ENCODE data around the gene IL1RAPL1.

IL1RAPL1 gene

DNA sequence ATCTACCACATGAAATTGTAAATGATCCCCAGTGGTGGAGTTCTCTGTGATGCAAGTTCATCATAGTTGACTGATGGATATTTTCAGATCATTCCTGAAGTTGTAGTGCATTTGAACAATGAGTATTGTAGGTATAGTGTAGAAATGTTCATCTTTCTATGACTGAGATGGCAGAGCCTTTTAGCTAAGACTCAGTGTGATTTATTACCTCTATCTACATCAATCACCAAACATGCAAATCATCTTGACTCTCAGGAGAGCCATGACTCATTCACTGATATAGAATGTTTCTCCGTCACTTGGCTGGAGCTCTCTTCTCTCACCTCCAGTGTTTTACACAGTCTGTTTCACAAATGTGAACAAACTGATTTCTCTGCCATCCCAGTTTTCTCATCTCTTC lies 392.6 kb downstream of the IL1RAPL1 start:
- no peak for DNase-seq (ENCODE audit: low spot score)

DNA sequence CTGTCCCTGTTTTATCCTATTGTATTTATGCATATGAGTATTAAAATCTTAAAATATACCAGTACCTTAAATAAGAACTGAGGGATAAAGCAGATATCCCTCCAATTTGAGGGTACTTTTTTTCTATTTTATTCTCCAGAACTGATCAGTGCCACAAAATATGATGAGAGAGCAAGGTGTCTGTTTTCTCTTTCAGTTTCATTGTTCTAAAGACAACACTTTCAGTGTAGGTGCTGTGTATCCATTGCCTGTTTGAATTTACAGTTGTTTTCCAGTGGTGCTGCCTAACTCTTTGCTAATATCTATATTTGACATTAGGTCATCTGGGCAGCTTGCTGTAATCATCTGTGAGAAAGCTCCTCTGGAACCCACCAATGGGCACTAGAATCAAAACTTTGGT lies 394.7 kb downstream of the IL1RAPL1 start:
- DNase-seq (ENCODE audit: low spot score), result no peak

DNA sequence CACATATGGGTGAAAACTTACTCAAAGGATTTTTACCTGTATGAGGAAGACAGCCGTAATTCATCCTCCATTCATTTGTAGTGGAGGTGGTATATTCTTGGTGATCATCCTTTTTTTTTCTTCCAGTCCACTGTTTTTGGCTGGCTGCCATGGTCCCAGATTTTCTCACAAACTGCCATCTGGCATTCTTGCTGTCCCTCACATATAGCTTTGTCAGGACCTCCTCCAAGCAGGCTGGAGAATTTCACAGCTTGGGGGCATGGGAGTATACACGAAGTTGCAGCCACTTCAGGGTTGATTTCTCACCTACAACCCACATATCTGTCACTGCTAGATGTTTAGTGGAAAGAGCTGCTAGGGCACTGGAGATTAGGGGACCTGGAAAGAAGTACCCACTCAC lies 401.0 kb downstream of the IL1RAPL1 start:
- DNase-seq (ENCODE audit: low spot score), result no peak

DNA sequence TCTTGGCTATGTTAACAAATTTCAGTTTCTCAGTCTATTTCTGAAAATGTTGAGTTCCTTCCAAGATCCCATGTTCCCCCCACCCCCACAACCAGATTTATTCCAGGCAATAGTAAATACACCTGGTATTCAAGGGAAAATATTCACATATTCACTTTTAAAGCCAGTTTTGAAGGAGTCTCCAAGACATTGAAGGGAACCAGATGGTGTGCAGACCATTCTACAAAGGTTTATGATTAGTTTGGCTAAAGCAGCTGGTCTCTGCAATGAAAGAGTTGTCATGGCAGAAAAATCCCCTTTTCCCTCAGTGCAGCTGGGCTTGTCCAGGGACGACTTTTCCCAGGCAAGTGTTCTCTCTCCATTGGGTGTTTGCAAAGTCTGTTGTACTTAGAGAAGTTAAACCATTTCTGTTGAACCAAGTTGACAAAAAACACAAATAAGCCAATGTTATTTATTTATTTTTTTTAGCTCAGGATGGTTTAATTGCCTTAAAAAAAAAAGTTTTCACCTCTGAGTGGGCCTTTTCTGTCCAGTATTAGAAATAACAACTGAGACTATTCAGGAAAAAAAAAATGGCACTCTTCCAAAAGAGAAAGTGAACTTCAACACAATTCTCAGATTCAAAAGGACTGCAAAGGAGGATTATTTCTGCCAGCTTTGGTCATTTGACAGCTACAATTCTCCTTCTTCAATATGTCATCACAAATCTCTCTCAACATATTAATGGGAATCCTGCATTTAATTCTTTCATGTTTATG lies 410.6 kb downstream of the IL1RAPL1 start:
- no peak for DNase-seq (ENCODE audit: low spot score)

DNA sequence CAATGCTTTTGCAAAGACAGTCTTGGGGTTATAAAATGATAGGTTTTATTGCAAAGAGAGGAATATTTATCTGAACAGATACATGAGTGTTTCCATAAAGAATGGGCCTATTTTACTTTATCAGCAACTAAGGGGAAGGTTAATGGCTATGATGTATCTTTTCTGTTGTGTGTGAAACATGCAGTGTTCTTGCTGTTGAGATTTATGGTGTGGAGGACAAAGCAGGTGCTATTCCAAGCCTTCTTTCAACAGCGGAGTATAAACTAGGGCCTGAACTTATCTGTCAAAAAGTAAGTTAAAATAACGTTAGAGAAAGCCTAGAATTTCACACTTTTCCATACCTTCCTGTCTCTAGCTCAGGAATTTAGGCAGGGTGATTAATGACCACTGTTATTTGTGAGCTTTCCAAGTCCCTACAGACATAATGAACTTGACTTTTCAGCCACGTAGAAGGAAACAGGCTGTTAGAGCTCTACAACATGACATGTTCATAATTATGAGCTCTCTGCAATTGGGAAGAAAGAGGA lies 411.4 kb downstream of the IL1RAPL1 start:
- no peak for DNase-seq (ENCODE audit: low spot score)

DNA sequence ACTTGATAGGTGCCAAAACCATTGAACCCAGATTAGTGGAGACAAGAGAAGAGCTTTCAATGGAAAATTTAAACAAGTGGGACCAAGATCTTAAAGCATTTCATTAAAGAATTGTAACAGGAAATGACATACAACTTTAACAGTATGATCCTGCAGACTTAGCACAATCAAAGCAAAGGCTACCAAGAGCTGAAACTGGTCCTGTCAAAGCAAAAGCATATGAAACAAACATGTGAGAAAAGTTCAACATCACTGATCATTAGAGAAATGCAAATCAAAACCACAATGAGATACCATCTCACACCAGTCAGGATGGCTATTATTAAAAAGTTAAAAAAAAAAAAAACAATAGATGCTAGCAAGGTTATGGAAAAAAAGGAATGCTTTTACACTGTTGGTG lies 425.6 kb downstream of the IL1RAPL1 start:
- DNase-seq (ENCODE audit: low spot score), result no peak

DNA sequence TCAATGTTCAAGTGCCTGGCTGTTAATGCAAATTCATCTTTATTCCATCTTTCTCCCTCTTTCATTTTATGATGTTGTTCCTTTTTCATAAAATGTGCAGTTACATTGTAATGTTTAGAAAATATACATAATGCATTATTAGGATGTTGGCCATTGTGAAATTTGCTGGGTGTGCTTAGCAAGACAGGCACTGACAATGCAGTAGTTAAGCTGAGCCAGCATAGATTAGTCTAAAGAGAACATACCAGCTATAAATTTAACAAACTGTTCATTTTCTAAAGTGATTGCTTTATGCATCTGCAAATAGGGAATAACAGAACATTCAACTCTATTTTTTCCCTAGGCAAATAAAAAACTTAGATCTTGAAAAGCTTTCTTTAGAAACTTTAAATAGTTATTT lies 436.0 kb downstream of the IL1RAPL1 start:
- no peak for DNase-seq (ENCODE audit: low spot score)

DNA sequence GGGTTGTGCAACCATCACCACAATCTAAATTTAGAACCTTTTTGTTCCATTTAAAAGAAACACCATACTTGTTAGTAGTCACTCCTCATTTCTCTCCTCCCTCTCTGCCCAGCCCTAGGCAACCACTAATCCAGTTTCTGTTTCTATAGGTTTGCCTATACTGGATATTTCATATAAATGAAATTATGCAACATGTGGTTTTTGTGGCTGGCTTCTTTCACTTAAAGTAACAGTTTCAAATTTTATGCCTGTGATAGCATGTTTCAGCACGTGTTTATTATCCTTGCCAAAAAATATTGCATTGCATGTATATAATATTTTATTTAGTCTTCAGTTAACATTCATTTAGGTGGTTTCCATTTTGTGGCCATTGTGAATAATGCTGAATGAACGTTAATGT lies 437.6 kb downstream of the IL1RAPL1 start:
- DNase-seq (ENCODE audit: low spot score), result no peak

DNA sequence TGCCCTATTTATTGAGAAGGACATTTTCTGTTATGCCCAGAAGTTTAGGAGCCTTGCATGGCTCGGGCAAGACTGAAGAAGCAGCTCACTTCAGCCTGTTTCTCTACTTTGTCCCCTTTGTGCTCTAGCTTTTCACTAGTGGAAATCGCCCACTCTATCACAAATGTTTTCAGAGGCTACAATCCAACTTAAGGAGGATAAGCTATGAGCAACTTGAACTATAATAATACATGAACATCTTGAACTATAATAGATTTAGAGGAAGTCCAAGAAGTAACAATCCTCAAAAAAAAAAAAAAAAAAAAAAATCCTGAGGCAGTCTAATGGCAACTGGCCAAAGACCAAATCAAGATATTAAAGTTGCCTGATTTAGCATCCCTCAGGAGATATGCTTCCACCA lies 452.3 kb downstream of the IL1RAPL1 start:
- no peak for DNase-seq (ENCODE audit: low spot score)

DNA sequence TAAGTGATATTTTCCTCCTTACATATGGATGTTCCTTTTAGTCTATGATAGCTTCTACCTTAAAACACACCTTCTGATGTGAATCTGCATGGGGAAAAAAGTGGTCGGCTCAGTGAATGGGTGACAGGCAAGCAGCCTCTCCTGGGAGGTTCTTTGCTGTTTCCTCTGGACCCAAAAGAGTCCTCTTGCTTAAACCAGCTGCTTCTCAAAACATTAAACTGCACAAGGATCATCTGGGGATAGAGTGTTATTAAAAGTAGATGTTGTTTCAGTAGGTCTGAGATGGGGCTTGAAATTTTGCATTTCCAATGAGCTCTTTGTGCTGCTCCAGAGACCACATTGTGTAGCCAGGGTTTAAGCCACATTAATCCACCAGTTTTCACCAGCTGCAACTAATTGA lies 452.9 kb downstream of the IL1RAPL1 start:
- no peak for DNase-seq (ENCODE audit: low spot score)

DNA sequence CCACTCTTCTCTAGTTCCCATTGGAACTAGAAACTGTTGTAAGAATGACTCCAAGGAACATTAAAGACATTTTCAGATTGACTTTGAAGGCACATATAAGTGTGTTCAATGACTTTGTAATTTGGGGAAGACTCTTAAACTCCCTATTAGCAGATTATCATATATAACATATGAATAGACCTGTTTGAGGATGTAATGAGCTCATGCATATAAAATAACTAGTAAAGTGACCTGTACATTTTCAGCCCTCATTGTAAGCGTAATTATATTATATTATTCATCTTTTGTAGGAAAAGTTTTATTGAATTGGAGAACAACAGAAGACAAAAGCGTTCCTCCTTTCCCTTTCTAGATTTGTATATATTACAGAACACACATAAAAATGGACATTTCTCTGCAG lies 455.1 kb downstream of the IL1RAPL1 start:
- DNase-seq (ENCODE audit: low spot score), result no peak

DNA sequence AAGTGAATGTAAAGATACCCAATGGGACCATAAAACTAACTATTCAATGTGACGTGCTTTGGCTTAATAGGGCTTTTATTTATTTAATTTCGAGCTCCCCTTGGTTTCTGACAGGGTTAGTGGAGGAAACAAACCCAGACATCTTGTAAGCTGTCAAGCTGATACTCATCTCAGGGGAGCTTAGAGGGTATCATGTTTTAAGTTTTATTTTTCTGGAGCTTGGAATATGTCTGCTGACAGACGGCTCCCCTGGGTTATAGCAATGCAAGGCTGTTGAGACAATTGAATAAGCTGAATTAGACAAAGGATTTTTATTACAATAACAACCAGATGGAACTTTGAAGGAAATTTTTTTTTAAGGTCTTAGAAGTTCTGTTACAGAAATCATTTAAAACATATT lies 456.5 kb downstream of the IL1RAPL1 start:
- no peak for DNase-seq (ENCODE audit: low spot score)

DNA sequence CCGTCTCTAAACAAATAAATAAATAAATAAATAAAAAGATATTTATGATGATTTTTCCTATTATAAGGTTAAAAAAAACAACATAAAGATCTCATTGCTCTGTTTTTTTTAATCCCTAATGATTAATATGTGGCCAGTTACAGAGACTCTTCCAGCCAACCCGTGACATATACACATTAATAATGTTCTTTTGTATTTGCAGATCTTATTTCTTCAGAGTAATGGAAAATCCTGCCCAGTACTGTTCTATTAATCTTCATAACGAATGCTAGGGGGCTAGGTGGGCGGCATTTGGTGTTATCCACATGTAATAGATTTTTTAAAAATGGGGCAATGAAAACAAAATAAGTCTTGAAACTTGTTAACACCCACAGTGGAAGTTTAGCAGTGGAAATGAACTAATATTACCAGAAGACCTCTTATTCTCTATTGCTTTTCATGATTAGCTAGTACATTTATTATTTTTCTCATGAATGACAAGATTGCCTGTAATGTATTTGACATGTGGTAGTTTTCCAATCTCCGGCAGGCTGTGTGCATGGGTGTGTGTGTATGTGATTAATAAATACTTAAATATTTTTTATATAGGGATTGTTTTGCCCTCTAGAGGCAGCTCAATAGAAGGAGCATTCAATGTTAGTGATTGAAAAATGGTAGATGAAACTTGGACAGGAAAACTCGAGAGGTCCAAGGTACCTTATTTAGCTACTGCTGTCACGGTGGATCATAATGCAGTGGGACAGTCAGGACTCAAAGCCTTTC lies 457.4 kb downstream of the IL1RAPL1 start:
- no peak for DNase-seq (ENCODE audit: low spot score)

DNA sequence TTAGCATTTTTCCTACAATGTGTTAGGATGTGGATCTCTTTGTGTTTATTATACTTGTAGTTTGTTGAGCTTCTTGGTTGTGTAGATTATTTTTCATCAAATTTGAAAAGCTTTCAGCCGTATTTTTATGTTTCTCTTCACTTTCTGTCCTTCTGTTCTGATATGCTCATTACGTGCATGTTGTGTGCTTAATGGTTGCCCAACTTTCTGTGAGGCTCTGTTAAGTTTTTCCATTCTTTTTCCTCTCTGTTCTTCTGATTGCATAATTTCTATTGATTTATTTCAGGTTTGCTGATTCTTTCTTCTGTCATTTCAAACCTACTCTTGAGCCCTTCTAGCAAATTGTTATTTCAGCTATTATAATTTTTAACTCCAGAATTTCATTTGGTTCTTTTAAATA lies 478.2 kb downstream of the IL1RAPL1 start:
- no peak for DNase-seq (ENCODE audit: low spot score)

DNA sequence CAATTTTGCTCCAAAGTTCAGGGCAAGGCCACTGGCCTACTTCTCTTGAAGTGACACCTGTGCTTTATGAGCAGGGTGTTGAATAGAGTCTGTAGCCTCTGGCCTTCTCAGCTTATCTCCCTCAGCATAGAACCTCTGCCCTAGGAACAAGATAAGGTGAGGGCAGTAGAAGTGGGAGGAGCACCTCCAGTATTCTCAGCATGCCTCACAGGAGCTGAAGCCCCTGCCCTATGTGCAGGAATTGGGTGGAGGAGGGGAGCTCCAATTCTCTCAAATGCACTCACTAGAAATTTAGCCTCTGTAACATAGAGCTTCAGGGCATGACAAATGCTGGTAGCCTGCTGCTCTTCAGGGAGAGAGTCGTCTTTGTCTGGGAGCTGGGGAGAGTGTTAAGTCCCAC lies 479.3 kb downstream of the IL1RAPL1 start:
- no peak for DNase-seq (ENCODE audit: low spot score)

DNA sequence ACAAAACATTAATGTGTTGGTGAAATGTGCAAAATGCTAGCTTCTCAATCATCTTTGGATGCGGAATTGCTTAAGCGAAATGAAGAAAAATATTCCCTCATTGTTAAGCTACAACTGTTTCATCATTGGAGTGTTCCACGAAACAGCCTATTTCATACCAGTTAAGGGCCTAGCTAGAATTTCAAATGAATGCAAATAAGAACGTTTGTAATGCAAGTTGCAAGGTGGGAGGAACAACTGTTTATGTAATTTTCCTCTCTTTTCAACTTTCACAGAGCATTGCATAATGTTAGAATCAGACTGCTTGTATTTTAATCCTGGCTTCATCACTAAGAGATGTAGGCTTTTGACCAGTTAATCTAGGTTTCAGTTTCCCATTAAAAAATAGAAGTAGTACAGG lies 480.1 kb downstream of the IL1RAPL1 start:
- DNase-seq (ENCODE audit: low spot score), result no peak

DNA sequence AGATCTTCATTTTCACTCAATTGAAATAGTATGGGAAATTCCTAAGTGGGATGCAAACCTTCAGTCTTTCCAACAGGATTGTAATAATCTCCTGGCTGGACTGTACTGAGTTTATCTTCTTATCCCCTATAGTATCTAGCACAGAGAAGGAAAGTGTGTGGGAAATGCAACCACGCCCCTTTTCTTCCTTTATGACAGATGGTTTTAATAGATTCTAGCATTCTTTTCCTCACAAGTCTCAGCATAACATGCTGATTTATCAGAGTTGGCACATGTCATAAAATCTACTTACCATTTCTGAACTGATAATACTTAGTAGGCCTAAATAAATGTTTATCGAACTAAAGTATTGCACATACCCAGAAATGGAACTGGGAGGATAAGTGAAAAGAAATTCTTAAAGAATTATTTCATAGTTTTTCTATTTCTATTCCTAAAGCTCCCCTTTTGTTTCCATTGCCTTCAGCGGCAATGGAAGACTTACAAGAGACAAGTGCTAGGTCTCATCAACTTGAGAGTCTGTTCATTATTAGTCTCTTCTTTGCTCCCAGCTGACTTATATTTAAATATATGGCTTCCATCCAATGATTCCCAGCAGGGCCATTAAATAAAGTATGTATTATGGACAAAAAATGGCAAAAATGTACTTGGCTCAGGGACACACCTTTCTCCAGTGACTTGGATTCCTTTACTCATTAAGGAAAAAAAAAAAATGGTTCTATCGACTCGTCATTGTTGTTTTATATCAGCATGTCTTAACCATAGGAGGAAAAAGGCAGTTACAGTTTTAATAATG lies 484.5 kb downstream of the IL1RAPL1 start:
- DNase-seq (ENCODE audit: low spot score), result no peak

DNA sequence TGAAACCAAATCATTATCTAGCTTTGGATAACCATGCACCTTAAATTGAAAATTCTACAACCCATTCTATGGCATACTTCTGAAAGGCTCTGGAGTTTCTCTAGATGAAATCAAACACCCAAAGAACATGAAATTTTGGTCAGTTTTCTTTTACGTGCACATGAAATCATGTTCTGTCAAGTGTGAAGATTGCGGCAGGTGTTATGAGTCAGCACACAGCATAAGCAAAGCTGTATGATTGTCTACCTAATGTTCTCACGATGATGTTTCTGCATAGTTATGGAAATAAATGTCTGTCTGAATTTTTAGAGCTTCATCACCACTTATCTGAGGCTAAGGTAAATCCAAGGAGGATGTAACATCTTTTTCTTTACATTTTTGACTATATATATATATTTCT lies 495.3 kb downstream of the IL1RAPL1 start:
- DNase-seq (ENCODE audit: low spot score), result no peak

DNA sequence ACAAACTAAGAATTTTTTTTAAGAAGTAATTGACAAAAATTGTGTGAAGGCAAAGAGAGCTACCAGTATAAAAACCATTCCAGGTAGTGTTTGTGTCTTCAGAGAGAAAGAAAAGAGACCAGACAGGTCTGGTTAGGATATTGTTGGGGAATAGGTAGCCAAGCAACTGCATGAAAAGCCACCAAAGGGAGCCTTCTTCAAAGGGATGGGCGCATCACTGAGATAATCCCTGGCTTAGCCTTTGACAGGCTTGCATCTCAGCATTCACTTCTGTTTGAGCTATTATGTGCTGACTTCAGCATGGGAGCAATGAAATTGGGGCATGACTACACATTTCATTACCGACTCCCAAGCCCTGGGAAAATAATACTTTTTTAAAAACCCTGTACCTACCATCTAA lies 496.6 kb downstream of the IL1RAPL1 start:
- DNase-seq (ENCODE audit: low spot score), result no peak

DNA sequence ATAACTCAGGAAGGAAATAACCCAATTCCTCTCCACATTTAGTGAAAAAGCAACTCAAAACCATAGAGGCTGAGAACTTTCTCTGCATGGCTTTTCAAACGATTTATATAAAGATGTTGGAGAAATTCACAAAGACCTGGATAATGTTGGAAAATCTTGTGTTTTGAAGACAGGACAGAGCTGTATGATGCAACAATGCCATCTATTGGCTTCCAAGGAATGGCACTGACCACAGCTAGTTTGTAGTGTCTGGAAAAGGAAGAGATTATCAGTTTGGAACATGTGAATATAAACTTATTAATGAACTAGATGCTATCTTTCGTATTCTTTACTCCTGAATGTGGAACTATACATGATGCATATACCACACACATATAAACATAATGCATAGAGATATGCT lies 503.6 kb downstream of the IL1RAPL1 start:
- no peak for DNase-seq (ENCODE audit: low spot score)

DNA sequence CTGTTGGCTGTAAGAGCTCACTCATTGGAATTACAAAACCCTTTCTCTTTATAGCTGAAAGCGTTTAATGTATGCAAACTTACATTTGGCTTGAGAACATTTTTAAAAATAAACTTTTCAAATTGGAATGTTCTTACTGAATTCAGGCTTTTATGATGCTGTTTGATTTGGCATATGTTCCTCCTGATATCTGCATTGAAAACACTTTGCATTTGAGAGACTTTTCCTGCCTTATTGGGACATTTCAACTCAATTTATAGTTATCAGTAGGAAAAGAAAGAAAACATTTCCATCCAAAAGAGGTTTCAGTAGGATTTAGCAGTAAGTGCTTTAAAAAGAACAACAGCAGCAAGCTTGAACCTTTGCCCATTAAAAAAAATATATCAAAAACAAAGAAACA lies 520.0 kb downstream of the IL1RAPL1 start:
- DNase-seq (ENCODE audit: low spot score), result no peak

DNA sequence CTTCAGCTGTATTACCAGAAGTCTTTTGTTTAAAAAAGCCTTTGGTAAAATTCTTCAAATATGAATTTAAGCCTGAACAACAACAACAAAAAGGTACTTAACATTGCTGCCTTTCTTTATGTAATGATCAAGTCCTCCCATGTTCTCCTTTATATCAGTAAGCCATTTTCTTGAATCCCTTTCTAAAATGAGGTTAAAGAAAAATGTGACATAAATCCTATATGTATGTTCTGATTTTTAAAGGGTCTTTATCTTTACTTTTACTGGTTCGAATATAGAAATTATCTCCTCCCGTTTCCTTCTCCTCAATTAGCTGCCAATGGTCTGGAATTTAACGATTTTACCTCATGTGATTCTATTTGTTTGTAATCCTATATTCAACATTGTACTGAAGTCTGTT lies 522.8 kb downstream of the IL1RAPL1 start:
- no peak for DNase-seq (ENCODE audit: low spot score)

DNA sequence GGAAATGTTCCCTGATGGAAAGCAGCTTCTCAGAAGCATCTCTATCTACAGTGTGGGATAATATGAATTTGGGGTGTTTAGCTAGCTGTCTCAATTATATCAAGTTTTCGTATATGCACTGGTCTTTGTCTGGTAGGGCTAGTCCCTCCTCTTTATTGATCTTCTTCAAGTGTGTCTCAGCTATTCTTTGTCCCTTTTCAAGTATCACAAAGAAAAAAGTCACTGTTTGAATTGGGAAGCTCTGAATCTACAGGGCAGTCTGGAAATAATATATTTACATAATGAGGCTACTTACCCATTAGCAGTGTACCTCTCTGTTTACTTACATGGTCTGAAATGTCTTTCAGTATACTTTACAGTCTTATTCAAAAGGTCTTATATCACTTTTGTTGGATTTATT lies 526.0 kb downstream of the IL1RAPL1 start:
- DNase-seq (ENCODE audit: low spot score), result no peak

Measured in HuH-7 (cell line).